HG02571 (cell line): Measurements from ENCODE around the gene AJM1.

Experiments used
- ATAC-seq: cut with Tn5 transposase; IDR thresholded peaks from one replicate; pipeline ENCODE4 v1.9.1; 2021; ENCODE audit warnings: mild to moderate bottlenecking, moderate library complexity; ENCODE audit not compliant: unreplicated experiment

Gene AJM1

GRCh38 chr9:136853596-136854112 is 11.4 kb downstream of the AJM1 start:
- ATAC-seq, result no peak

GRCh38 chr9:136854113-136854841 is 12.0 kb downstream of the AJM1 start:
- no peak for ATAC-seq

- ATAC-seq, result no peak
Measured at GRCh38 chr9:136854842-136855460, 12.7 kb downstream of the AJM1 start.

DNA sequence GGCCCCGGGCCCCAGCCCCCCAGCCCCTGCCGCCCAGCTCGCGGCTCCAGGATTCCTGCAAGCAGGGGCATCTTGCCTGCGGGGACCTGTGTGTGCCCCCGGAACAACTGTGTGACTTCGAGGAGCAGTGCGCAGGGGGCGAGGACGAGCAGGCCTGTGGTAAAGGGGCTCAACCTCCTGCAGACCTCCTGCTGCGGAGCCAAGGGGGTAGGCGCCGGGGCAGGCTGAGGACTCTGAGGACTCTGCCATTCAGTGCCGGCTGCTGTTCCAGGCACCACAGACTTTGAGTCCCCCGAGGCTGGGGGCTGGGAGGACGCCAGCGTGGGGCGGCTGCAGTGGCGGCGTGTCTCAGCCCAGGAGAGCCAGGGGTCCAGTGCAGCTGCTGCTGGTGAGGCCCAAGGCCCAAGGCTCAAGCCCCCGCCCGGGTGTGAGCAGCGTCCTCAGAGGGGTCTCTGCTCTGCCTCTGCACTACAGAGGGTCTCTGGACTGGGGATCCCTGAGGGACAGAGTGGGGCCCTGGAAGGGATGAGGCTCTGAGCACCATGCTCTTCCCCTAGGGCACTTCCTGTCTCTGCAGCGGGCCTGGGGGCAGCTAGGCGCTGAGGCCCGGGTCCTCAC is 13.3 kb downstream of the AJM1 start:
- ATAC-seq, result no peak

- no peak for ATAC-seq
Measured at GRCh38 chr9:136856079-136856476, 13.8 kb downstream of the AJM1 start.

DNA sequence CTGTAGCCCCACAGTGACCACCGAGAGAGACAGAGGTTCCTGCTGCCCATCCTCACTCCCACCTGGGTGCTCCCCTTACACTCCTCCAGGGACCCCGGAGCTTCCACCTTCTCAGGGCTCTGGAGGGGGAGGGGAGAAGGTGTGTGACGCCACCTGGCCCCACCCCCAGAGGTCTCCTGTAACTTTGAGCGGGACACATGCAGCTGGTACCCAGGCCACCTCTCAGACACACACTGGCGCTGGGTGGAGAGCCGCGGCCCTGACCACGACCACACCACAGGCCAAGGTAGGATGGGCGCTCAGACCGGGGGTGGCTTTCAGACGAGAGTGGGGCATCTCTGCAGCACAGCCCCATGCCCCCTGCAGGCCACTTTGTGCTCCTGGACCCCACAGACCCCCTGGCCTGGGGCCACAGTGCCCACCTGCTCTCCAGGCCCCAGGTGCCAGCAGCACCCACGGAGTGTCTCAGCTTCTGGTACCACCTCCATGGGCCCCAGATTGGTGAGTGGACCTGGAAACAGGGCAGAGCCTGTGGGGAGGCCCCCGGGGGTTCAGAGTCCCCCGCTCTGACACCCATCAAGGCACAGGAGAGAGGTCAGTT is 14.4 kb downstream of the AJM1 start:
- ATAC-seq, result no peak

DNA sequence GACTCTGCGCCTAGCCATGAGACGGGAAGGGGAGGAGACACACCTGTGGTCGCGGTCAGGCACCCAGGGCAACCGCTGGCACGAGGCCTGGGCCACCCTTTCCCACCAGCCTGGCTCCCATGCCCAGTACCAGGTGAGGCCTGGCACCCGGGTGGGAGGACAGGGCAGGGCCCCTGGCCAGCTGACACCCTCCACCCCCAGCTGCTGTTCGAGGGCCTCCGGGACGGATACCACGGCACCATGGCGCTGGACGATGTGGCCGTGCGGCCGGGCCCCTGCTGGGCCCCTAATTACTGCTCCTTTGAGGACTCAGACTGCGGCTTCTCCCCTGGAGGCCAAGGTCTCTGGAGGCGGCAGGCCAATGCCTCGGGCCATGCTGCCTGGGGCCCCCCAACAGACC is 14.9 kb downstream of the AJM1 start:
- no peak for ATAC-seq

DNA sequence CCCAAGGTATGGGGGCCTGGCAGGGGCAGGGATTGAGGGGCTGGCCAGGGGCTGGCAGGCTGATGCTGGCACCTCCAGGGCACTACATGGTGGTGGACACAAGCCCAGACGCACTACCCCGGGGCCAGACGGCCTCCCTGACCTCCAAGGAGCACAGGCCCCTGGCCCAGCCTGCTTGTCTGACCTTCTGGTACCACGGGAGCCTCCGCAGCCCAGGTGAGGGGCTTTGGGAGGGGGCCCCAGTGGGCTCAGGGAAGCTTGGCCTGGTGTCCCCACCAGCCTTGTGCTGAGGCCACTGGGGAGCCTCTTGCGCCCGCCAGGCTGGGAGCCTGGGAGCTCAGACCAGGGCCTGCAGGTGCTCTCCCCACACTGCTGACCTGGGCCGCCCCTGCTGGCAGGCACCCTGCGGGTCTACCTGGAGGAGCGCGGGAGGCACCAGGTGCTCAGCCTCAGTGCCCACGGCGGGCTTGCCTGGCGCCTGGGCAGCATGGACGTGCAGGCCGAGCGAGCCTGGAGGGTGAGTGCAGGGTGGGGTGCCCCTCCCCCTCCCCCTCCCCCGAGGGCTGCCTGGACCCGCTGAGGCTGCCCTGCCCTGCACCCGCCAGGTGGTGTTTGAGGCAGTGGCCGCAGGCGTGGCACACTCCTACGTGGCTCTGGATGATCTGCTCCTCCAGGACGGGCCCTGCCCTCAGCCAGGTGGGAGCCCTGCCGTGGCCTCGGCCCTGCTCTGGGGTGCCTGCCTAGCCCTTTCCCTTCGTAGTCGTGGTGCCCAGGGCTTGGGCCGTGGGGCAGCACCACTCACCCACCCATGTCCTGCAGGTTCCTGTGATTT is 15.5 kb downstream of the AJM1 start:
- ATAC-seq, result no peak

- no peak for ATAC-seq
Measured at GRCh38 chr9:136858452-136858843, 16.2 kb downstream of the AJM1 start.

DNA sequence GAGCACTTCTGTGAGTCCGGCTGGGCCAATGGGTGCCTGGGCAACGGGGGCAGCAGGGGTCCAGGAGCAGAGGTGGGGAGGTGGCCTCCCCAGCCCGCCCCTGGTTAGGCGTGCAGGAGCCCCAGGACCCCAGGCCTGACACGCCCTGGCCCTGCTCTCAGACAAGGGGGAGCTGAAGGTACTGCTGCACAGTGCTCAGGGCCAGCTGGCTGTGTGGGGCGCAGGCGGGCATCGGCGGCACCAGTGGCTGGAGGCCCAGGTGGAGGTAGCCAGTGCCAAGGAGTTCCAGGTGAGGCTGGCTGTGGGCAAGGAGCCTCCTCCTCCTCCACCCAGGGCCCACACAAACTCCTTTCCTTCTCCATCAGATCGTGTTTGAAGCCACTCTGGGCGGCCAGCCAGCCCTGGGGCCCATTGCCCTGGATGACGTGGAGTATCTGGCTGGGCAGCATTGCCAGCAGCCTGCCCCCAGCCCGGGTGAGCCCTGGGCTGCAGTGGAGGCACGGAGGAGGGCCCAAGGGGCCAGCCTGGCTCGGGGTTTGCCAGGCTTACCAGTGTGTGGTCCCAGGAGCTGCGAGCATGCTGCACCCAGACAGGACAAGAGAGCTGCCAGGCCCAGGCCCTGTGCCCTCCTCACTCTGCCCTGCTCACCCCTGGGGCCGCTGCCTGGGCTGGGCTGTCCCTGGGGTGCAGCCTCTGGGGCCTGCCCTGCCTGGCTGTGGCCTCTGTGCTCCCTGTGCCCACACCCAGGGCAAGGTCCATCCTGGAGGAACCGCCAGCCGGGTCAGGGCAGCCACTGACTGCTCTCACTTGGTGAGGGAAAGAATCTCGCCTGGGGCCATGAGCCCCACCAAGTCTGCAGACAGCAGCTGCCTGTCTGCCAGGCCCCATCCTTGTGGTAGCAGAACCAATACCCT is 16.8 kb downstream of the AJM1 start:
- no peak for ATAC-seq

- no peak for ATAC-seq
Measured at GRCh38 chr9:136860529-136860928, 18.3 kb downstream of the AJM1 start.

- ATAC-seq, result no peak
Measured at GRCh38 chr9:136860933-136861873, 18.9 kb downstream of the AJM1 start.

DNA sequence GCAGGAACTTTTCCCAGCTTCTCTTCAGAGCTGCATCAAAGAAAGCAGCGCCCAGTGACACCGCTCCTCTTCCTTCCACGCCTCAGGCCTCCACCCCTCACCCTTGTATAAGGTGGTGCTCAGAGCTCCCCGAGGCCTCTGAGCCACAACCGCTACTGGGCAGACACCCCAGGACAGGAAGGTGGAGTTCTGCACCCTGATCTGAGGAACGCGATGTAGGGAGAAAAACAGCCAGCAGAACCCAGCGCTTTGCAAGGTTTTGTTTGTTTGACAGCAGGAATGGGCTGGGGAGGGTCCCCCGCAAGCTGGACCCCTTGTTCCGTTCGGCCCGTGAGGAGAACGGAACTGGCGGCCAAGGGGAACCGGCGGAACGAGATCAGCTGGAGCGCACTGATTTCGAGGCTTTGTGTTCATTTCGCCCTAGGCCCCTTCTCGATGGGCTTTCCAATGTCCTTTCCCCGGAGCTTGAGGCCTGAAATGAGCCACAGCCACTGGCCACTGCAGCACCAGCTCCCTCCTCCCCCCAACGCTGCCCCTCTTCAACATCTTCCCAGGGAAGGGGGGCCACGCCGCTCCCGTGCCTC is 19.7 kb downstream of the AJM1 start:
- ATAC-seq, result no peak

GRCh38 chr9:136862849-136863622 is 20.8 kb downstream of the AJM1 start:
- no peak for ATAC-seq

GRCh38 chr9:136863623-136864273 is 21.5 kb downstream of the AJM1 start:
- ATAC-seq, result no peak

- ATAC-seq, result no peak
Measured at GRCh38 chr9:136865041-136865767, 22.9 kb downstream of the AJM1 start.

DNA sequence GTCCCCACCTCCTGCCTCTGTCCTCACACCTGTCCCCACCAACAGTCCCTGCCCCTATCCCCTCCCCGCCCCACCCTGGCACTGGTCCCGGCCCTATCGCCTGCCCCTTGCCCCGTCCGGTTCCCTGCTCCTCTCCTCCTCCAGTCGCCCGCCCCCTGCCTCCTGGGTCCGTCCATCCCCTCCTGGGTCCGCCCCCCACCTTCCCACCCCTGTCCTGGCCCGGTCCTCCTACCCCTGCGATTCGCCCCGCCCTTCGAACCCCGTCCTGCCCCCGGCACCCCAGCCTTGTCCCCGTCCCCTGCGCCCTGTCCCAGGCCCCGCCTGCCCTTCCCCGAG is 23.5 kb downstream of the AJM1 start:
- no peak for ATAC-seq
